ENCODE data around the gene ABHD6.
A peak's percentile ranks its signal among the peaks of the same experiment; 100 is the strongest.

Gene ABHD6

DNA sequence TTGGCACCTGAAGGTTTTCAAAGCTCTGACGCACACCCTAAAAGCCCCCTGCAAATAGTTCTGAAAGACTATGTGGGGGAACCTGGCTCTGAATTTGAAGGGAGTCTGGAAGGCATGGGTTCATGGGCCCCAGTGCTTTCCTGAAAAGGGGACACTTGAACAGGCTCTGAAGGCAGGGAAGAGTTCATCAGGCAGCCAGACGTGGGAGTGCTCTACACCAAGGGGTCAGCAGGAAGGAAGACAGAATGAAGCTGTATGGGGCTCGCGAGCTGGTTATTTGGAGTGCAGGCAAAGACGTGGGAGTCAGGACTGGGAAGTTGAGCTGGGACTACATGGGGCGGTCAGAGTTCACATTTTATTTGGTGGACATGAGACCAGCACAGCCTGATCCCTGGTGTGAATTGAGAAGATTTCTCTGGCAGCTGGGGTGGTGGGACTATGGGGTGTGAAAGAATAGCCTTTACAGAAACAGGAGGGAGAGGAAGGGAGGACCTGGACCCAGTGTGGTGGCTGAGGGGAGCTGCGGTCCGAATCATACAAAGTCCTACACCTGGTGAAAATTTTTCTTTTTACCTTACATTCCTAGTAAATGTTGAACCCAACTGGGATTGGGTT is 12.6 kb downstream of the ABHD6 start:
- H3K4me3 ChIP-seq (replicated peaks; ENCODE audit: low read depth, low read length), result no peak overlapping the region
- peak; percentile 50 for DNase-seq (ENCODE audit: low read depth)
- TF ChIP-seq, protein P1, sequence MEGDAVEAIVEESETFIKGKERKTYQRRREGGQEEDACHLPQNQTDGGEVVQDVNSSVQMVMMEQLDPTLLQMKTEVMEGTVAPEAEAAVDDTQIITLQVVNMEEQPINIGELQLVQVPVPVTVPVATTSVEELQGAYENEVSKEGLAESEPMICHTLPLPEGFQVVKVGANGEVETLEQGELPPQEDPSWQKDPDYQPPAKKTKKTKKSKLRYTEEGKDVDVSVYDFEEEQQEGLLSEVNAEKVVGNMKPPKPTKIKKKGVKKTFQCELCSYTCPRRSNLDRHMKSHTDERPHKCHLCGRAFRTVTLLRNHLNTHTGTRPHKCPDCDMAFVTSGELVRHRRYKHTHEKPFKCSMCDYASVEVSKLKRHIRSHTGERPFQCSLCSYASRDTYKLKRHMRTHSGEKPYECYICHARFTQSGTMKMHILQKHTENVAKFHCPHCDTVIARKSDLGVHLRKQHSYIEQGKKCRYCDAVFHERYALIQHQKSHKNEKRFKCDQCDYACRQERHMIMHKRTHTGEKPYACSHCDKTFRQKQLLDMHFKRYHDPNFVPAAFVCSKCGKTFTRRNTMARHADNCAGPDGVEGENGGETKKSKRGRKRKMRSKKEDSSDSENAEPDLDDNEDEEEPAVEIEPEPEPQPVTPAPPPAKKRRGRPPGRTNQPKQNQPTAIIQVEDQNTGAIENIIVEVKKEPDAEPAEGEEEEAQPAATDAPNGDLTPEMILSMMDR (IDR thresholded peaks at IDR 0.05; ENCODE audit: low read length, missing control alignments), result no peak

DNA sequence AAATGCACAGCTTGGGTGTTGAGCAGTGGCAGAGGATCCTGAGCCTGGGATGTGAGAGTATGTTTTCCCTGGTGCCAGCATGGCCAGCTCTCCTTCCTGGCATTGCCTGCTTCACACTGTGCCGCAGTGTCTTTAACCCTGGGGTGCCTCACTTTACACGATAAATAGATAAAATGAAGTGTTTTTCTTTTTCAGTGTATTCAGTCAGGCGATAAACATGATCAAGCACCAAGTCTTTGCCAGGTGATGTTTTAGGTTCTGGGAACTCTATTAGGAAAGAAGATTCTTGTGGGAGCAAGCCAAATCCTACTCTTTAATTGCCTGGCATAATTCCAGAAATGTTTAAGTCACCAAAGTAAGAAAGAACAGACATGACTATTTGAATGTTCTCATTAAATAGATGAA is 14.0 kb downstream of the ABHD6 start:
- no peak for DNase-seq (ENCODE audit: low read depth)
- no peak overlapping the region for H3K4me3 ChIP-seq (replicated peaks; ENCODE audit: low read depth, low read length)
- TF ChIP-seq, protein P1 (IDR thresholded peaks at IDR 0.05; ENCODE audit: low read length, missing control alignments), result no peak

- H3K4me3 ChIP-seq (replicated peaks; ENCODE audit: low read depth, low read length), result no peak overlapping the region
- DNase-seq (ENCODE audit: low read depth), result no peak
- TF ChIP-seq, protein P1 (IDR thresholded peaks at IDR 0.05; ENCODE audit: low read length, missing control alignments), result no peak
Measured at GRCh38 chr3:58254144-58254543, 16.6 kb downstream of the ABHD6 start.

GRCh38 chr3:58256061-58256460 is 18.5 kb downstream of the ABHD6 start:
- no peak overlapping the region for H3K4me3 ChIP-seq (replicated peaks; ENCODE audit: low read depth, low read length)
- TF ChIP-seq, protein P1 (IDR thresholded peaks at IDR 0.05; ENCODE audit: low read length, missing control alignments), result no peak
- no peak for DNase-seq (ENCODE audit: low read depth)

GRCh38 chr3:58256511-58256910 is 18.9 kb downstream of the ABHD6 start:
- TF ChIP-seq, protein P1 (IDR thresholded peaks at IDR 0.05; ENCODE audit: low read length, missing control alignments), result no peak
- H3K4me3 ChIP-seq (replicated peaks; ENCODE audit: low read depth, low read length), result no peak overlapping the region
- DNase-seq (ENCODE audit: low read depth), result no peak

DNA sequence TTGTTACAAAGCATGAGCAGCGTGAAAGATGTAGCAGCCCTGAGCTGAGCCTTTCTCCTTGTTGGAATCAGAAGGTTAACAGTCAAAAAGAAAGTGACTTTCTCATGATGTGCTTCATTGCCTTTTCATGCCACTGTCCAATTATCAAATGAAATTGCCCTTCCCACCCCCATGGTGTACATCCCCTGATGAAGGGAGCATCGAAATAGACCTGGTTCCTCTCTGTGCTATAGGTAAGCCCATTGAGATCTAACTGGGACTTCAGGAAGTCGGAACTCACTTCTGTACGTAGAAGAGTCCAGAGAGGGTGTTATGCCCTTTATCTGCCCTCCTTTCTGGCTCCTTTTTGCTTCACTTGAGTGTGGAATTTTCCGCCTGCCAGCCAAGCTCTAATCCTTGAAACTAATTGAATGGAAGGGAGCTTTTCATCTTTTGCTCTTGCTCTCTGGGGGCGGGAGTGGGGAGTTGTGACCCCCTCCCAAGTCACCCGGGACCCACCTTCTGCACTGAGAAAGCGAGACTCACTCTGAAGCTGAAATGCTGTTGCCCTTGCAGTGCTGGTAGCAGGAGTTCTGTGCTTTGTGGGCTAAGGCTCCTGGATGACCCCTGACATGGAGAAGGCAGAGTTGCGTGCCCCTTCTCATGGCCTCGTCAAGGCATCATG is 20.9 kb downstream of the ABHD6 start:
- no peak overlapping the region for H3K4me3 ChIP-seq (replicated peaks; ENCODE audit: low read depth, low read length)
- DNase-seq (ENCODE audit: low read depth), result no peak
- TF ChIP-seq, protein P1 (IDR thresholded peaks at IDR 0.05; ENCODE audit: low read length, missing control alignments), result no peak

Measured in fibroblast of pulmonary artery (primary cell).